ENCODE results near the gene SNTG2.

GRCh38 chr2:1222056-1222455 lies 271.4 kb downstream of the SNTG2 start:
- TF ChIP-seq CTCF (IDR thresholded peaks at IDR 0.05) (no peak), POLR2A (IDR thresholded peaks at IDR 0.05) (no peak), EP300 (IDR thresholded peaks at IDR 0.05) (no peak)
